COLO668 (cell line): ENCODE data around the gene ANKRD63.
A peak's percentile ranks its signal among the peaks of the same experiment; 100 is the strongest.

Experiments used
- DNase-seq: peaks from one replicate; lab custom pipeline; 2025; ENCODE audit not compliant: unreplicated experiment; lab: John Stamatoyannopoulos, UW

Gene ANKRD63

DNA sequence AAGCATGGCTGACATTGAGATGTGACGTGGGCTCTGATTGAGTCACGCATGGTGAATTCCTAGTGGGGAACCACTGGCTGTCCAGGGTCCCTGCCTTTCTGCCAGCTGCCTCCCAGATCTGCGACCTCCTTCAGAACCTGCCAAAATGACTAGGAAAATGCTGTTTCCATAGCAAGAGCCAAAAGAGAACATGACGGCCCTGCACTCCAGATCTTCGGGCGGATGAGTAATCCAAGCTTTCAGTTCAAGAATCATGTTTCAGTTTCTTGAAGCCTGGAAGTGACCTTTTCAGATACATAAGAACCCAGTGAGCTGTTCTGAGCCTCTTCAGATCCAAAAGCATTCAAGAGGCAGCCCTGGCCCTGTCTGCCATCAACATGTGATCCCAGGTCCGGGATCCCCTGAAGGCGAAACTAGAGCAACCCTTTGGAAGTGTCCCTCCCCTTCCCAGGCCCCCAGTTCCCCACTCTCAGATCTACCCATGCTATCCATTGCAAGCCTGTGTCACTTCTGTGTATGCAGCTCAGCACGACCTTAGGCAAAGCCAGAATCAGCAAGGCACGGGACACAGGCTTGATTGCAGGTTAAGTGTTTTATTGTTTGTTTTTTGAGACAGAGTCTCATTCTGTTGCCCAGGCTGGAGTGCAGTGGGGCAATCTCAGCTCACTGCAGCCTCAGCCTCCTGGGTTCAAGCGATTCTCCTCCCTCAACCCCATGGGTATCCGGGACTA, 19.7 kb downstream of the ANKRD63 start:
- DNase-seq: no peak

DNA sequence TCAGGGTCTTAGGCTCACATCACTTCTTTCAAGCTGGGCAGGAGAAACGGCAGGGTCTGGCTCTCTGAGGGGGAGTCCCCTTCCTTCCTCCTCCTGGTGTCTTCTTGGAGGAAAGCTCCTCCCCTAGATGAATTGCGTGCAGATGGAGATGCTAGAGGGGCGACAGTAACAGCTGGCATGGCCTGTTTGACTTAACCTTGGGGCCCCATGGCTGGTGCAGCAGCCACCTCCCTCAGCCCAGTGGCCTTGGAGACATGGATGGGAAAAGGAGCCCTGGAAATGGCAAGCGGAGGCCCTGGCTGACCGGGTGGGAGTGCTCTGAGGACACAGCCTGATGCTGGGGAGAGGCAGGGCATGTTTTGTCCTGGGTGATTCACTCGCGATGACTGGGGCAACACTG, 23.8 kb downstream of the ANKRD63 start:
- DNase-seq: no peak

DNA sequence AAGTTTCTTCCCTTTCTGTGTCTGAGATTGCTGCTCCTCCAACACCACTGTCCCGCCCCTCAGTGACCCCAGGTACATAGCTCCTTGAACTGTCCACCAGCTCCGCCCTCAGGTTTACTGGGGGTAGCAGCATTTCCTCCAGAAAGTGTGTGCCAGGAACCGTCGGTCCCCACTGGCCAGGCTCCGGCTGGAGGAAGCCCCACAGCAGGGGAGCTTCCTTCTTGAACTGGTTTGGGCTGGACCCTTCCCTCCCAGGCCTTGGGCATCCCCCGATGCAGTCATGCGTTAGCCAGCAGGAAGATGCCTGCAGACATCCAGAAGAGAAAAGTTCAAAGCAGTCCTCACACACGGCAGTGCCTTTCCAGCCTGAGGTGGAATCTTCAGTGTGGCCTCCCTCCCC, 24.3 kb downstream of the ANKRD63 start:
- DNase-seq: no peak

DNA sequence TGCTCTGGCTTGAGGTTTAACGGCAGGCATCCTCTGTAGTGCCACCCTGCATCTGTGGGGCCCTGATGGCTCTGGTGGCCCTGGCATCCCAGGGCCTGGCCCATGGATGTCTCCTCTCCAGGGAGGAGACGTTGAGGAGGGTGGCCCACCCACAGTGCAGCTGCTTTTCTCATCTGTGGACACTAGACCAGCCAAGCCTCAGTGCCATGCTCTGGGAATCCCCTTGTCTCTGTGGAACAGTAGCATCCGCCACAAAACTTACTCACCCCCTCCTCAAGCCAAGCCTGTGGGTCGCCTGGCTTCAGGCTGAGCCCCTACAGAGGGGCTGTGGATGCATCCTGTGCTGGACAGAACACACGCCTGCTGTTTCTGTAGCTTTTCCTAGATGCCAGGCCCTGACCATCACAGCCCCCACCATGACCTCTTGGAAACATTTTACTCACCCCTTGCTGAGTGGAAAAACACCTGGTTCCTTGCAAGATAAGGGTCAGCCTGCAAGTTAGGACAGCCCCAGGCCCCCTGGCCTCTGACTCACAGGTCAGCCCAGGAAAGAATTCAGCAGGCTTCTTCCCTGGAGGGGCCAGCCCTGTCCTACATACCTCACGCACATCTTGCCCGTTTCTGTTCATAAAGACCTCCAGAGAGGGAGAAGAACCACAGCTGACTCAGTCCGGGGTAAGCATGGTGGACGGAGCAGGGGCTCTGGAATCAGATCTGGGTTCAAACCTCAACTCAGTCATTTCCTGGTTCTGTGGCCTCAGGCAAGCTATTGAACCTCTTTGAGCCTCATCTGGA, 25.0 kb downstream of the ANKRD63 start:
- DNase-seq: no peak

DNA sequence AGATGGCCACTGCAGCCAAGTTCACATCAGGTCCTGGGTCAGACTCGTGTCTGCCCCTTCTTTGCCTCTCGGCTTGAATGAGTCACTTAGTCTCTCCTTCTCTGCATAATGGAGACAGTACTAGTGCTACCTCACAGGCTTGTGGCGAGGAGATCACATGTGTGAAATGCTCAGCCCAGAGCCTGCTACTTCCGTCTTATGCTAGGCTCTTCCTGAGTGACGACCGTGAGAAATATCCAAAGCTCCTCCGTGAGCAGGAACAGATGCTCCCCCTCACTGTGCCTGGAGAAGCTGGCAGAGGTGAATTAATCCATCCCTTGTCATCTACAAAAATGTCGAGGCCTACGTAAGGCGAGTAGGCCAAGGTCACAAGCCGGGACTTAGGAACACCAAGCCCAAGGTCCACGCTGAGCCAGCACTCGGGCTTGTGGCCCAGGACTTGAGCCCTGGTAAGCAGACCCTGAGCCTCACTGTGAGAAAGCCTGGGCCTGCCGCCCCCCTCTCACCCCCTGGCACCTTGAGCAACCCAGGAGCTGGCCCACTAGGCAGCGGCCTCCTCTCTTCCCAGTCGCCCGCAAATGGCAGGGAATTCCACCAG, 26.1 kb downstream of the ANKRD63 start:
- DNase-seq: no peak

DNA sequence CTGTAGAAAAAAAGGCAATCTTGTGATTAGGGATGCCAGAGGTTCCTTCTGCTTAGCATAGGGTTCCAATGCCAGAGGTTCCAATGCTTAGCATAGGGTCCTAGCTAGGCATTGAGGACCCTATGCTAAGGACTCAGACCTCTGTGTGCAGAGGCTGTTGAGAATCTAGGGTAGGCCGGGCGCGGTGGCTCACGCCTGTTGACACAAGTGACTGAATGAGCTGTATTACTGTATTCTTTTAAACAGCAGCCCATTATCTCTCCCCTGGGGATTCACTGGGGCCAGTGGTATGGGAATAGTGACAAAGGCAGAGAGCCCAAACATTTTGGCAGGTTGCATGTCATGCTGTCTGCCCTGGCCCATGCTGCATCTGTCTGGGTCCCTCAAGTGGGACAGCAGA, 27.8 kb downstream of the ANKRD63 start:
- DNase-seq: peak; percentile 36

DNA sequence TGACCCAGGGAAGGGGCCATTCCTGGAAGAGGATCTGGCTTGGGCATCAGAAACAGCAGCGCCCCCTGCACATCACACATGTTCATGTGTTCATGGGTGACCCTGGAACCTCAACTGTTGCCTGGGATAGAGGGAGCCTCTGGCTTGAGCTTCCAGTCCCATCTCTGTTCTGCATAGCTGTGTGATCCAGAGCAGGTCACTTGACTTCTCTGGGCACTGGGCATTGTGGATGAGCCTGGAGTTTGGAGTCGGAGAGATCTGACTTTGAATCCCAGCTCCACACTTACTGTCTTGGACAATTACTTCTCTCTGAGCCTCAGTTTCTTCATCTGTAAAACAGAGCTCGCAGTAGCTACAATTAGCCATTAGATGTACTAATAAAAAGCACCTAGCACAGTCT, 28.4 kb downstream of the ANKRD63 start:
- no peak for DNase-seq

DNA sequence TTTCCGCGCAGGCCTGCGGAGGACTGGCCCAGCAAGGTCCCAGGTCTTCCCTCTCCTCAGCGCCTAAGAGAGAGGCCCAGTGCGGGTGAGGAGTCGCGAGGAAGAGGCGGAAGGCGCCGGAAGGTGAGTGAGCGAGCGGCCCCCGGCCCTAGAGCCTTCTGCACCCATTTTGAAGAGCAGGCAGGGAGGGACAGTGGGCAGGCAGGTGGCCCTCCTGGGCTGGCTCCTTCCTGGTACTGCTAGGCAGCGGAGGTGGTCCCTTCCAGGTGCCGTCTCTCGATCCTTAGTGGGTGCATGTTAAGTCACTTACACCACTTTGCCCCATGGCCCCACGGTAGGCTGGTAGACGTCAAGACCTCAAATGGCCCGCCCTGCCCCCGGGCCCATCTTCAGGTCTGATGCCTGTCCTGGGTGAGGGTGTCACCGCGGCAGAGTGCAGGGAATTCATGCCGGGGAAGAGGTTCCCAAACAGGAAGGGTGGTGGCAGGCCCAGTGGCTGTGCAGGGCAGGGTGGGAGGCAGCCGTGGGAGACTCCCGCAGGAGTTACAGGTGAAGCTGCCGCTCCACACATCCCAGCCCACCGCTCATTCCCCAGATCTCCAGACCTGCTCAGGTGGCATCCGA, 29.6 kb downstream of the ANKRD63 start:
- peak; percentile 38 for DNase-seq

DNA sequence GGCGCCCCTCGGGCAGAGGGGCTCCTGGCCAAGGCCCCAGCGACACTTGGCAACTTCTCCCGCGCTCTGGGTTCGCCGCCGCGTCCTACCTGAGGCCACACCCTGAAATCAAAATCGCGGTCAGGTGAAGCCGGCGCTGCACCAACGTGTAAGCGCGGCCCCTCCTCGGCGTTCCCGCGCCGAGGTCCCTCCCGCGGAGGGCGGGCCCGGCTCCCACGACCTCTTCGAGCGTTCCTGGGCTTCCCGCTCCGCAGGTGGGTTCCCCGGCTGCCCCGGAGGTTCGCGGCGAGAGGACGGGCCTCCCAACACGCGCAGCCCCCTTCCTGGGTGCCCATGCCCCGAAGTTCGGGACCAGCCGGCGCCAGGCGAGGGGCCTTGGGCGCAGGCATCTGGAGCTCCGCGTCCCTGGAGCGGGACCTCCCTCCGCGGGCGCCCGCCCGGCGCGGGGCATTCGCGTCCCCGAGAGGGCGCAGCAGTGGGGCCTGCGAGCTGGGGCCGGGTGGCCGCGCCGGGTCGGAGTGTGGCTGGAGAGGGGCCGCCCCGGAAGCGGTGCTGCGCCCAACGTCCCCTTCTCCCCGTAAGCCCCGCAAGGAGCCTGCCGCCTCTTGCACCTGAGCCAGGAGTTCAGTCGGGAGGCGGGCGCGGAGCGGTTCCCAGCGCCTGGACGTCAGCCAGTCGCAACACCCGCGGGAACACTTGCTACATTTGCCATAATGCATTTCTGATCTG, 30.3 kb downstream of the ANKRD63 start:
- peak; percentile 72 for DNase-seq

DNA sequence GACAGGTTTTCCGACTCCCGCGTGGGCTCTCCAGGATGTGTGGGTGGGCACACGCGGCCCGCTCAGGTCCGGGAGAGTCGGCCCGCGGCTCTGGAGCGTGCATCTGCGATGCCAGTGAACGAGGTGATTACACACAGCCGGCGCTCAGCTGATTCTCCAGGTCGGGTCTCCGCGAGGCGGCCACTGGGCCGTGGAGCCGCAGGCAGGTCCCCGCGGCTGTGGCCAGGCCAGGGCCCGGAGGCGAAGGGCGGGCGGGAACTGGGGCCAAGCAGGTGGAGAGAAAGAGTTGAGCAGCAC, 30.8 kb downstream of the ANKRD63 start:
- DNase-seq: peak; percentile 70

DNA sequence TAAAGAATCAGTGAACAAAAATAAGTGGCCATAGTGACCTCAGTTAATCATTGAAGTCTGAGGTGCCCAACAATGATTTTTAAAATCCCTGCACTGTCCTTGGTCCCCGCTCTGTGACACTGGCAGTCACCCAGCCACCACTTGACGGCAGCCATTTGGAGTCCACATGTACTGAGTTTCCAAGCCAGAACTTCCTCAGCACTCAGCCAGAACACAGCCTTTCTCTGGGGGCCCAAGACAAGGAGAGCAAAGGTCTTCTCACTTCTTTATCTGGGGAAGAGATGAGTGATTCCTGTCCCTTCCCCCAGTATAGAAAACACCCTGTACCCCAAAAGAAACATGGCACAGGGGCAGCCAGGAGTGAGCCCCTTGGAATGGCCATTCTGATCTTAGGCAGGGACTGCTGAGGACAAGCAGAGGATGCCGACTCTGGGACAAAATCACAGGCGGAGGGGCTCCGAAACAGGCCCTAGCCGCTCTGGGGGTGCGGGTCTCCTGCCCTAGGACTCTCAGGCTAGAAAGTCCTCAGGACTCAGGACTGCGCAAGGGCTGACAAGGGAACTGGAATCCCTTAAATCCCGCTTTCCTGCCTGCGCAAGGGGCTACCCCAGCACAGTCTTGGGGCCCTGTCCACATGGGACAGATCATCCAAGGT, 31.3 kb downstream of the ANKRD63 start:
- DNase-seq: no peak

DNA sequence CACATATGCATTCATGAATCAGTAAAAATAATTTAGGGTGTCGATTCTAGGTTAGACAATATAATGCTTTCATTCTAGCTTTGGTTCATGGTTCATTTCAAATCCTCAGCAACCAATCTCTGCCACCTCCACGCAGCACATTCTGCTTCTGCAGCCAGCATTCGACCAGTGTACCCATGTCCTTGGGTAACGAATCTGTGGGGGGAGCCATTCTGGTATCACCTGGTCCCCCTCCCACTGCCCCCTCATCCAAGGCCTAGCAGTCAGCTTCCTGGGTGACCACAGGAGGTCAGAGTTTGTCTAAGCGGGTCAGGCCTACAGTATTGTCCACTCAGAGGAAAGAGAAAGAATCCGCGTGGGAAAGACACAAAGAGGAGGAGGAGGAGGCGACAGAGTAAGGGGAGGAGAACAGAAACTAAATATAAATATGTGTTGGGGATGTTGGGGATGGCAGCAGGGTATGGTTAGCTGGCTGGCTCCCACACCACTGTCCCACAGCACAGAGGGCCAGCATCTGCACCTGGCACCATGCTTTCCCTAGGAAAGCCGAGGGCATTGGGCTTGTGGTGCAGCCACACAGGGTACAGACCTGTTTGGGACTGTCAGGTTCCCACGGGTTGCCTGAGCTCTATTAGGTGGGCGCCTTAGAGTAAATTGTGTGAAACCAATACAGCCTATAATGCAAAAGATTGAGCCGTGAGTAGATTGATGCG, 31.9 kb downstream of the ANKRD63 start:
- DNase-seq: no peak

DNA sequence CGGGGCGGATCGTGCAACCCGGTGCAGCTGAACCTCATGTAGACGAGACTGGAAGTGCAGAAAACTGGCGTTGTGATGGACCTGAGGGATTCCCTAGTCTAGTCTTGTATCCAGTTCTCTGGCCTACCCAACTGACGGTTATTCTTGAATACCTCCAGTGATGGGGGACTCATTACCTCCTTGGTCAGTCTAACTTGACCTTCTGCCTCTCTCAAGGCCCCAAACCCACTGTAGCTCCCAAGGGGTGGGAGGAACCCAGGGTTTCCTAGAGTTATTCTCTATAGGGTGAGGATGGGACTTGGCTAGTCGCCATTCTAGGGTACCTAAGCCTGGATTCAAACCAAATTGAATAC, 32.6 kb downstream of the ANKRD63 start:
- DNase-seq: no peak

DNA sequence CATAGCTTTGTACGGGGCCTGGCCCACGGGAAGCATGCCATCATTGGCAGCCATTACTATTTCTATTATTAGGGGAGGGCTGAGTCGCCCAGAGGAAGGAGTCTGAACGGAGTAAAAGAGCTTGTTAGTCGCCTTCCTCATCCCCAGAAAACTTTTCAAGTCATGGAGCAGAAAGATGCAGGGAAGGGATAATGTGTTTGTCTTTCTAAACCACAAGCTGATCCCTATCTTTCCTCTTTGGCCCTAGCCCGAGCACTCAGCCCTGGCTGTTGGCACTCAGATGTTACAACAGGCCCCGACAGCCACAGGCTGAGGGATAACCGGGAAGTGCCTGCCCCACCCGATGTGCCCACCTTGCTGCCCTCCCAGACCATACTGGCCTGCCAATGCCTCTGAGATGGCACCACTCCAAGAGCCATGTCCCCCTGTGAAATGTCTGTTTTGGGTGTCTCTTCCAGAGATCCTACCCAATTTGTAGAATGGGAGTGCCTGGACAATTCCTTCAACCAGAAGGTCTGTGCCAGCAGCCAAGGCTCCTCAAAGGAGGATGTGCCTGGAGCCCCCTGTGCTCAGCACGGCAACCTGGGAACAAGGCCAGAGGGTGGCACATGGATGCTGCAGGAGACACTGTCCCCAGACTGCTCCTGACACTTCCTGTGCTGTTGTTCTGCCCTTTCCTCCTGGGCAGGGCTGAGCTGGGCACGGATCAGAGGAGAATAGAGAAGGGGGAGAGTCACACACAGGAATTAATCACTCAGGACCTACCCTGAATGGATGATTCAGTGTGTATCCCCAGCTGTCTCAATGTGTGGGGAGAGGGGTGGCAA, 33.2 kb downstream of the ANKRD63 start:
- no peak for DNase-seq

DNA sequence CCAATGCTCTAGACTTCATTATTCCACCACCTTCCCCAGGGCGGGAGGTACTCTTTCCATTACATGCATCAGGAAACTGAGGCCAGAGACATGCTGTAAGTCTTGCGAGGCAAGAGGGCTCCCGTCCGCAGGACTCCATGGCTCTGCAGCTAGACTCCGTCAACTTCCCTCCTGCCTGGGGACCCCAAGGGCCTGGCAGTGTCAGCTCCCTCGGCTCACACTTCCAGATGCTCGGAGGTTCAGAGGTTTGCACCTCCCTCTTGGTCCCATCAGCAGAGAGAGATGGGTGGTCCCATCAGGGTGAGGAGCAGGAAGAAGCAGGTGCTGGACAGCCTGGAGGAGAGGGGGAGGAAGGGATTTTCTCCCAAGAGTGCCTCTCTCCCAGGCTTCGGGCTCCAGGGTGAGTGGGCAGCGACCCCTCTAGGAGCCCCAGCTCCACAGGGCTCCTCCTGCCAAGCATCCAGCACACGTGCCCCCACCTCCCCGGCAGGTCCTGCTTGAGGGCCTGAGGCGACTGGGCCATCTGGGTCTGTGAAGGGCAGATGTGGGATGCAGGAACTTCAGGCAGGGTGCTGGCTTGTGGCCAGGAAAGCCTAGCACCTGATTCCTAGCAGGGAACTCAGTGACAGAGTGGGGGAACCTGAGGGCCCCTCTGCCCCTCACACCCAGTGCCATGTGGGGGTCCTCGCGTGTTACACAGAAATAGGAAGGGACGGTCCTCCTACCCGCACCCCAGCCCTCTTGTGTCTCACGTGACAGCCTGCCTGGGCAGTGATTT, 34.7 kb downstream of the ANKRD63 start:
- DNase-seq: peak; percentile 11

DNA sequence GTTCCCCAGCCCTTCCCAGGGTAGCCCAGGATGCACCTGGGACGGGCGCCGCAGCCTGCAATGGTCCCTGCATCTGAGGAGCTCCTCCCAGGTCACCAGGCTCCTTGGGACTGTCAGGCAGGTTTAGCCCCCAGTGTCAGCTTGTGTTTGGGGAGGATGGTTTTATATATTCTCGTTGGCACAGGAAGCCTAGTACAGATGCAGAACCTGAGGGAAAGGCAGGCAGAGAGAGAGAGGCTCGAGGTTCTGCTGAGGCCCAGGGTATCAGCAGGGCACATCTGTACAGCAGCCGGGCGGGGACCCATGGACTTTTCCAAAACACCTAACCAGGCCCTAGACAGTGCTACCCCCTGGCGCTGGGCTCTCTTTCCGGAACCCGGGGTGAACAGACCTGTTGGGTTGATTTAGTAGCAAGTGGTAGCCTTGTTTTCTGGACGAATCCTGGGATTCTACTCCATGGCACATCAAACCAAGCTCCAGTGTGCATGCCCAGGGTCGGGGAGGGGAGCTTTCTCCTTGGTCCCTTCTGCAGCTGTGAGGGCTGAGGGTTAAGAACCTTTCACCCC, 35.4 kb downstream of the ANKRD63 start:
- no peak for DNase-seq

DNA sequence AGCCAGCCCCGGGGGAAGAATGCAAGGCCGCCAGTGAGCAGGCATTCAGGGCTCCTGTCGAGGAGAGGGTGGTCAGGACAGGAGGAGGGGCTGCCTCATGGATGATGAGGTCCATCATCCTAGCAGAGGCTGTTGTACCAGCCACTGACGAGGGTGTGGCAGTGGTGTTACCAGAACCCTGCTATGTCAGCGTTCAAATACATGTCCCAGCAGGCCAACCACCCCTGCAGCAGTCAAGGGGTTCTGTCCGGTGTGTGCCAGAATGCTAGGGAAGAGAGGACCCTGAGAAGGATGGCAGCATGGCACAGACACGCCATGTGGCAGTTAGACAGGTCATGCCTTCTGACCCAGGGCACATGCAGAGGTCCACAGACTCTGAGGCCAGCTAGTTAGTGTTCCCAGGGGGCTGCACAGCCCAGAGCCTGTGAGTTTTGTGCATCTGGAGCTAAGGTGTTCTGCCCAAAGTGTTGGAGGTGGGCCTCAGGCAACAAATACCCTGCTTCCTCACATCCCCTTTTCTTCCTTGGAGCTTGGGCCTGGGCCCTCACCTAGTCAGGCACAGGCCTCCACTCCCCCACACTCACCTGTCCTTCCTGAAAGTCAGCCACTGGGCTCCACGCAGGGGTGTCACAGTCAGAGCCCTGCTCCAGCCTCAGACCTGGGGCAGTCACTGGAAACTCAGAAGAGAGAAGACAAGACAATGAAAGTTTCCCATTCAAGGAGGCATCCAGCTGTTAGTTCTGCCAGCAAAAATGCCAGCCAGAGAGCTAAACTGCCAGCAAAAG, 36.2 kb downstream of the ANKRD63 start:
- no peak for DNase-seq
